ENCODE data around the gene ABHD6.
A peak's percentile ranks its signal among the peaks of the same experiment; 100 is the strongest.
"Not testable (repeated sequence)": the region's sequence is repeated elsewhere in the genome, so short reads cannot be mapped to it uniquely, and the experiment has no call there.

Gene ABHD6

GRCh38 chr3:58210761-58211460, 26.7 kb upstream of the ABHD6 start, which contains the start of gene DNASE1L3:
TSS of gene DNASE1L3 (minus strand) at chr3:58210972. CDS start at chr3:58210906, 66 bp downstream.
- no peak for DNase-seq

- DNase-seq, result no peak
Measured at GRCh38 chr3:58214484-58215316, 22.9 kb upstream of the ABHD6 start.

DNA sequence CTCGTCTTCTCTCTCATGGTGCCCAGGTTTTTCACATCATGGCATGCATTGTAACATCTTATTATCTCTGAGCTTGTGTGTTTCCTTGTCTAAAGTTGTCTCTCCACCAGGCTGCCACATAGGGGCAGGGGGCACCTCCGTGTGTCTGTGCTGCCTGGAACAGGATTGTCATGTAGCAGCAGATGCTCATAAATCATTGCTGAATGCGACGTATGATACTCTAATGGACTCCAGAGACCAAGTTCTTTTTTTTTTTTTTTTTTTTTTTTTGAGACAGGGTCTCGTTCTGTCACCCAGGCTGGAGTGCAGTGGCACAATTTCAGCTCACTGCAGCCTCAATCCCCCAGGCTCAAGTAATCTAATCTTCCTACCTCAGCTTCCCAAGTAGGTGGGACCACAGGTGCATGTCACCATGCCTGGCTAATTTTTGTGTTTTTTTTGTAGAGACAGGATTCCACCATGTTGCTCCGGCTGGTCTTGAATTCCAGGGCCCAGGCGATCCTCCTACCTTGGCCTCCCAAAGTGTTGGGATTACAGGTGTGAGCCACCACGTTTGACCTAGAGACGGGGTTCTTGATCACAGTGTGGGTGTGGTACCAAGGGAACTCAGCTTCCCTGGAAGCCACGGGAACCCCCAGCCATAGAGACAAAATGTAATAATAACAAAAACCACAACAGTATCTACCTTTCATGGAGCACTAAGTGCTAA, 22.1 kb upstream of the ABHD6 start:
- no peak for DNase-seq

- DNase-seq, result no peak
Measured at GRCh38 chr3:58216496-58217195, 20.9 kb upstream of the ABHD6 start.

GRCh38 chr3:58217209-58217811, 20.3 kb upstream of the ABHD6 start:
- DNase-seq, result peak; percentile 22

DNA sequence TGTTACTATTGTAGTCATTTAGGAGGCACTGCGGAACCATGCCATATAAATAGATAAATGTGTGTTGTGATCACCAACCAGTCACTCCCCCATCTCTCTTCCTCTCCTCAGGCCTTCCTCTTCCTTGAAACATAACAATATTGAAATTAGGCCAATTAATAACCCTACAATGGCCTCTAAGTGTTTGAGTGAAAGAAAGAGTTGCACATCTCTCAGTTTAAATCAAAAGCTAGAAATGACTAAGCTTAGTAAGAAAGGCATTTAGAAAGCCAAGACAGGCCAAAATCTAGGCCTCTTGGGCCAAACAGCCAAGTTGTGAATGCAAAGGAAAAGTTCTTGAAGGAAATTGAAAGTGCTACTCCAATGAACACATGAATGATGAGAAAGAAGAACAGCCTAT, 18.7 kb upstream of the ABHD6 start:
- DNase-seq, result no peak

DNA sequence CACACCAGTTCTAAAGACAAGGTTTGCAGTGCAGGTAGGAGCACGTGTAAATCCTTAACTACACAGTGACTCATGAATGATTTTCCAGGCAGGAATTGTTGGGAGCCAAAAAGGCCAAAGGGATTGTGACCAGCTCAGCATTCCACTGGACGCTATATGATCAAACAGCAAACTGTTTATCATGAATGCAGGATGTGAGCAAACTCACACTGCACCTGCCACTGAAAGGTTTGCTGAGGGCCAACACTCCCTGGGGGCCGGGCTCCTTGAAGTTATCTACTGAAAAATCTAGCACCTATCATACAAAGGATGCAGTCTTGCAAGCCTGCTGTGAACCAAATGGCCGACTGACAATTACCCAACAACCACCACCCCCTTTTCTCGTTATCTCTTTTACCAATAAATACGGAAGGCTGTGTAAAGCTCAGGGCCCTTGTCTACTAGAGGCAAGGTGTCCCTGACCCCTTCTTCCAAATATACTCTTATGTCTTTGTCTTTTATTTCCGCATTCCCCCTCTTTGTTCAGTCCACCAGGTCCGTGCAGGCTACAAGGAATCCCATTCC, 15.3 kb upstream of the ABHD6 start:
- no peak for DNase-seq

- no peak for DNase-seq
Measured at GRCh38 chr3:58223855-58224254, 13.7 kb upstream of the ABHD6 start.

GRCh38 chr3:58227933-58228332, 9.7 kb upstream of the ABHD6 start:
- DNase-seq, result not testable (repeated sequence)

DNA sequence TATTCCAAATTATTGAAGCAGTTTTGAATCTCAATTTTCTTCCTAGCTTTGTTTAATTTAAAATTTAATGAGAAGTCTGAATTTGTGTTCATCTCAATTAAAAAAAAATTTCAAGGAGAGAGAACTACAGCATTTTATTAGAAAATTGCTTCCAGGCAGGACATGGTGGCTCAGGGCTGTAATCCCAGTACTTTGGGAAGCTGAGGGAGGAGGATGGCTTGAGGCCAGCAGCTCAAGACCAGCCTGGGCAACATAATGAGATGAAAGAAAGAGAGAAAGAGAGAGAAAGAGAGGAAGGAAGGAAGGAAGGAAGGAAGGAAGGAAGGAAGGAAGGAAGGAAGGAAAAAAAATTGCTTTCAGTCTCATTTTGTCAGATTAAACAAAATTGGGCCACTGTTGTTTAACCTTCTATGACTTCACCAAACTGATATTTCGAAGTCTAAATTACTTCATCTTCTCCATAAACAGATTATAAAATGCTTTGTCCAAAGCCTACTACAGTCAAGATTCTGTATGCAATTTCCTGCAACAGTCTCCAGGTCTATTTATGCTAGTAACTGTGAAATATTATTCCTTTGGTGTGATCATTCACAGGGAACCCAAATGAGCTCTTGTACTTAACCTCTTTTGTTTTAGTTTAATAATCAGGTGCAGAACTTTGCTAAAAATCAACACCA, 6.6 kb upstream of the ABHD6 start:
- DNase-seq, result no peak

DNA sequence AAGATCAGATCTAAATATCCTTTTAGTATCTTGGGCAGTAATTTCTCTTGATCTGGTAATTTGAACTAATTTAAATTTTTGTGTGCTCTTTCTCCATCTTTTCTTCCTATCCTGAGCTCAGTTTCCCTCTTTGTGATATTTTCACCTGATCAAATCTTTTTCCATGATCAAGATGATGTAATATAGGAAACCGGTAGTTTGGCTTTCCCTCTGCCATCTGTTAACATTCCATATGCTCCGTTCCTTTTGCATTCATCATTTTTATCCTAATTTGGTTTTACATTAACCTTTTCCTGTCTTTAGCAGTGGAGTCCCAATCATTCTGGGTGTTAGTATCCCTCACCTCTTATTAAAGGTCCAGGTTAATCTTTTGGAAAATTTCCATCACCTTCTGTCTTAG, 5.9 kb upstream of the ABHD6 start:
- no peak for DNase-seq

DNA sequence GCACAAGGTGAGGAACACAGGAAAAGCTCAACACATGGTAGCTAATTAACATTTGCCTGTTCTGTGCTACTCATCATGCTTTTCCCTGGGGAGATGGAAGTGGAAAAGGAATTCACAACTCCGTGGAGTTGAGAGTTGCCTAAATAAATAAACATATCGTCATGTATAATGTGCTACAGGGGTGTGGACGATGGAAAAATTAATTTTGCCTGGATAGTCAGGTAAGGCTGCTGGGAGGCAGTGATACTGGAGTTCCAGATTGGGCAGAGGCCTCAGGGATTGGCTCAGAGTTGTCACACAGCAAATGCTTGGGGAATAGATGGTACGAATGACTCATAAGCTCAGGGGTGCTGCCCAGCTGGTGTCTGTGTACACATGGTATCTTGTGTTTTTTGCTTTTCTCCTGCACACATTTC, 3.1 kb upstream of the ABHD6 start:
- peak; percentile 31 for DNase-seq

DNA sequence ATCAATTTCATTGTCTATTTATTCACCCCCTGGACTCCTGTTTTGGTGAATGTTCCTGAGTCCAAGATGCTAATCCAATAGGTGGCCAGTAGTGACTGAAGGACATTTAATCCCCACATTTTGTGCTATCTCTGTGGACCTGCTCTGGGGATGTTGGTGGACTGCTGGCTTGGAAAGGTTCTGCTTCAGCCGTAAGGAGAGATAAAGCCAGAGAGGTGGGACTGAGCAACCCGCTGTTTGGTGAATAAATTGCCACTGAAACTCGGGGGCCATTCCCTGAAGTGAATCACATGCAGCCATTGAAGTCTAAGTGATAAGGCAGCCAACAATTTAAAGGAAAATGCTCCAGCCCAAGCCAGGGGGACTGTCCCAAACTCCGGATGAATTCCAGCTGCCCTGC, 1.6 kb upstream of the ABHD6 start:
- no peak for DNase-seq

DNA sequence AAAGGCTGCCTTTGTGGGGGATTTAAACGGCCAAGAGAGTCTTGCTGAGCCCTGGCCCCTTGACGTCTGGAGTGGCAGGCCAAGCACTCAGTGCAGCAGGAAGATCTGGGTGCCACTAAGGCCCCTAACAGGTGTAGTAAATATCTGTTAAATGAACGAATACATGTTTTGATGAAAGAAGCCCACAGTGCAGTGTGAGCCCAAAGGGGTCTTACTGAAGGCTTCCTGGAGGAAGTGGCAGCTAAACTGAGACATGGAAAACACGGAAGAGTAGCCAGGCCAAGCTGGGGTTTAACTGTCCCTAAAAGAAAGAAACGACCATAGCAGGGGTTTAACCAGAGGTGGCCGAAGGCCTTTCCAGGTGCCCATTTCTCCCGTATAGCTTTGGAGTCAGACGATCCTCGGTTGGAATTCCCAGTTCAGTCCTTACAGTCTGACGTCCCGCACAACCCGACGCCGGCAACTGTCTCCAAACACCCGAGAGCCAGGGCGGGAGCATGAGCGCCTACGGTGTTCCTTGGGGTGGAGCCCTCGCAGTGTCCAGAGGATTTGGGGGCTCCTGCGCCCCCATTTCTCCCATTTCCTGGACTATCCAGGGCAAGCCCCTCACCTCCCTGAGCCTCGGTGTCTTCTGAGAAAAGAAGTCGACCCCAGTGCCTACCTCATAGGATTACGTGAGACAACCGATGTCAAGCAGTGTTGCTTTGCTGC, 910 bp upstream of the ABHD6 start:
- no peak for DNase-seq

DNA sequence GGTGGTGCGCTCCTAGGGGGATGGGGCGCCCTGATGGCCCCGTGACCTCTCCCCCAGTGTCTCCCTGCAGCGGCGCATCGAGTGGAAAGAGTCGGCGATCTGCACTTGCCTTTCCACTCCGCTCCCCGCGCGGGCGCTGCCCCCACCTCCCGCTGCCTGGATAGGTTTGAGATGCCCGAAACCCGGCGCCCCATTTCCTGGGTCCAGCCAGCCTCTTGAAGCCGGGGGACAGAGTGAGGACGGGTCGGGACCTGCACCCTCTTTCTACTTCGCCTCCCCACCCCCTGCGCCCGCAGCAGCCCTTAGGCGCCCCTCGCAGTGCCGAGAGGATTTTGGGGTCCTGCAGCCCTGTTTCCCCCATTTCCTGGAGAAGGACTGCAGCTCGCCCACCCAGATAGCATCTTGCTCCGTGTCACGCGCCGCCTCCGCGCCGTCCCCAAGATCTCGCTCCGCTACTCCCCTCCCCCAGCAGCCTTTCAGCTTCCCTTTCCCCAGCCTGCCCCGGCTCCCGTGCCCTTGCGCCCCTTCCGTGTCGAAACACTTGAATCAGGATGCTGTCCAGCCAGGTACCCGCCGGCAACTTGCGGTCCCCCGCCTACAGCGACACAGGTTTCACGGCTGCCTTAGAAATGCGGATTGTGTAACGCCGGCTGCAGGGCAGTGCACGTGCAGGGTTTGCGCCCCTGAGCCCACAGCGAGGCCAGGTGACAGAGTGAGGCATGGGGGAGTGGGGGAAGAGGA, 519 bp downstream of the ABHD6 start:
- DNase-seq, result peak; percentile 10

- DNase-seq, result no peak
Measured at GRCh38 chr3:58238830-58239229, 1.2 kb downstream of the ABHD6 start.

- no peak for DNase-seq
Measured at GRCh38 chr3:58241306-58242044, 3.9 kb downstream of the ABHD6 start.

- no peak for DNase-seq
Measured at GRCh38 chr3:58242340-58242739, 4.7 kb downstream of the ABHD6 start.

GRCh38 chr3:58242860-58243259, 5.3 kb downstream of the ABHD6 start:
- DNase-seq, result not testable (repeated sequence)

Data from NCI-H345 (cell line).